ENCODE data around the gene ARHGAP6. TPM values are rescaled to one million over a fixed set of nuclear protein-coding genes. Genes with fewer than 3 reads are reported as not detected.
A peak's percentile ranks its signal among the peaks of the same experiment; 100 is the strongest.

The ARHGAP6 gene
- total and polyA plus RNA-seq, 2 of the 4 experiments (the other 2 are of a cell fraction), result 1.4 to 1.8 TPM

DNA sequence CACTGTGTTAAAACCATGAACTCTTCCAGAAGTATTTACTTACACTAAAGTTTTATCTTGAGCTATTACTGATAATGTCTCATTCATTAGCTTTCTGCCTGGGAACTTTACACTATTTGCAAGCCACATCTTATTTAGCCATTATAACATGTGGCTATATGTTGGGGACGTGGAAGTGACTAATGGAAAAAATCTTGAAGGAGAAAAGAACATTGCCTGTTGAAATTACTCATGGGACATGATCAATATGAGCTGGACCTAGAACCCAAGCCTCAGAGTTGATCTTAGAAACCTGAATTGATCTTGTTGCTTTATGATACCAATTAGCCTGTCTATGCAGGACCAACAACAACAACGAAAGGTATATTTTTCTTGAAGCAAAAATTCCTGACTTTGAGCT, 22.5 kb upstream of the ARHGAP6 start:
- no peak for DNase-seq
- H3K79me1 ChIP-seq (ENCODE audit: low read depth in 1 of 2, low read length in 2 of 2), result no peaks in the 10 kb centered on the region
- H4K5ac ChIP-seq (ENCODE audit: low read depth, low read length), result no peak overlapping the region
- no peak overlapping the region for H4K8ac ChIP-seq (ENCODE audit: low read depth in 2 of 2, low read length in 2 of 2)
- H3K18ac ChIP-seq (ENCODE audit: low read depth, low read length), result no peak overlapping the region
- no CpG with 5 or more reads among the region's 2 CpGs for whole genome bisulfite sequencing, 2 experiments (ENCODE audit: extremely low coverage in 2 of 2, insufficient read length in 1 of 2)
- H3K9ac ChIP-seq (ENCODE audit: low read depth, low read length), result no peak overlapping the region
- no peak overlapping the region for H3K4ac ChIP-seq (ENCODE audit: low read depth, low read length)
- no peaks in the 10 kb centered on the region for H4K20me1 ChIP-seq (ENCODE audit: insufficient read depth, low read length)
- dilution Hi-C loops (cut with HindIII; ENCODE audit: low sequenced_read_pairs, unreplicated experiment) (no loop called here), intact Hi-C loops (cut with micrococcal nuclease) (no loop called here), in situ Hi-C loops (cut with MboI; ENCODE audit: low sequenced_read_pairs) (no loop called here)
- POLR2A ChIA-PET (ENCODE audit: unreplicated experiment), result interaction anchor here (0.6 kb wide), 1 partner anchor 8 kb away, joined by 3 read pairs; no protein-coding TSS in a partner anchor
- no peak overlapping the region for H3K56ac ChIP-seq (ENCODE audit: extremely low read depth, insufficient read depth, low read length)
- H3K9me1 ChIP-seq (ENCODE audit: insufficient read depth, low read length), result no peaks in the 10 kb centered on the region
- no peak for ATAC-seq (ENCODE audit: low read depth)
- no peaks in the 10 kb centered on the region for H3K36me3 ChIP-seq (ENCODE audit: control insufficient read depth, insufficient read depth, low read length)
- H2BK15ac ChIP-seq (ENCODE audit: low read depth, low read length), result no peak overlapping the region
- no peaks in the 10 kb centered on the region for H3K27me3 ChIP-seq (ENCODE audit: control insufficient read depth, insufficient read depth, low read length)
- no peaks in the 10 kb centered on the region for H3K9me3 ChIP-seq (ENCODE audit: control insufficient read depth, insufficient read depth, low read length)
- TF ChIP-seq NFE2L2 (IDR thresholded peaks at IDR 0.05; ENCODE audit: low read depth, low read length) (no peak), RFX5 (IDR thresholded peaks at IDR 0.05; ENCODE audit: low read depth, low read length) (no peak), FOS (IDR thresholded peaks at IDR 0.05; ENCODE audit: low read depth, low read length) (no peak), MAZ (IDR thresholded peaks at IDR 0.05; ENCODE audit: borderline replicate concordance, low read depth, low read length) (no peak), BHLHE40 (IDR thresholded peaks at IDR 0.05; ENCODE audit: low read depth, low read length) (no peak), MAFK (IDR thresholded peaks at IDR 0.05; ENCODE audit: low read depth, low read length) (no peak), RCOR1 (IDR thresholded peaks at IDR 0.05; ENCODE audit: insufficient replicate concordance, low read length) (no peak)
- TF ChIP-seq, protein P1, sequence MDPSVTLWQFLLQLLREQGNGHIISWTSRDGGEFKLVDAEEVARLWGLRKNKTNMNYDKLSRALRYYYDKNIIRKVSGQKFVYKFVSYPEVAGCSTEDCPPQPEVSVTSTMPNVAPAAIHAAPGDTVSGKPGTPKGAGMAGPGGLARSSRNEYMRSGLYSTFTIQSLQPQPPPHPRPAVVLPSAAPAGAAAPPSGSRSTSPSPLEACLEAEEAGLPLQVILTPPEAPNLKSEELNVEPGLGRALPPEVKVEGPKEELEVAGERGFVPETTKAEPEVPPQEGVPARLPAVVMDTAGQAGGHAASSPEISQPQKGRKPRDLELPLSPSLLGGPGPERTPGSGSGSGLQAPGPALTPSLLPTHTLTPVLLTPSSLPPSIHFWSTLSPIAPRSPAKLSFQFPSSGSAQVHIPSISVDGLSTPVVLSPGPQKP (IDR thresholded peaks at IDR 0.05; ENCODE audit: borderline replicate concordance, low read depth, low read length), result no peak
- TF ChIP-seq, protein P2, sequence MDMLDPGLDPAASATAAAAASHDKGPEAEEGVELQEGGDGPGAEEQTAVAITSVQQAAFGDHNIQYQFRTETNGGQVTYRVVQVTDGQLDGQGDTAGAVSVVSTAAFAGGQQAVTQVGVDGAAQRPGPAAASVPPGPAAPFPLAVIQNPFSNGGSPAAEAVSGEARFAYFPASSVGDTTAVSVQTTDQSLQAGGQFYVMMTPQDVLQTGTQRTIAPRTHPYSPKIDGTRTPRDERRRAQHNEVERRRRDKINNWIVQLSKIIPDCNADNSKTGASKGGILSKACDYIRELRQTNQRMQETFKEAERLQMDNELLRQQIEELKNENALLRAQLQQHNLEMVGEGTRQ (IDR thresholded peaks at IDR 0.05; ENCODE audit: low read depth, low read length), result no peak
- no peaks in the 10 kb centered on the region for H3K4me1 ChIP-seq (ENCODE audit: control insufficient read depth, insufficient read depth, low read length)
- H2AK5ac ChIP-seq (ENCODE audit: low read depth, low read length), result no peak overlapping the region
- H3K4me3 ChIP-seq (ENCODE audit: insufficient read depth, low read depth, low read length), result no peak overlapping the region
- H2BK120ac ChIP-seq (ENCODE audit: low read depth, low read length), result no peak overlapping the region
- H2AFZ ChIP-seq (replicated peaks; ENCODE audit: low read length, poor library complexity), result no peak overlapping the region
- no peak overlapping the region for H4K91ac ChIP-seq (ENCODE audit: insufficient read depth, low read depth, low read length)
- BruUV-seq (replicated peaks), result no TSS peak
- H3K27ac ChIP-seq (ENCODE audit: insufficient read depth, low read length), result no peak overlapping the region
- 0 out of 2 replicates have a peak overlapping the region, but pooled peaks have one; percentile 6 for H3K4me2 ChIP-seq (ENCODE audit: low read depth, low read length)
- H3K14ac ChIP-seq (replicated peaks; ENCODE audit: low read depth, low read length), result no peak overlapping the region
- no peak overlapping the region for H2AK9ac ChIP-seq (replicated peaks; ENCODE audit: low read depth, low read length, poor library complexity)
- no peak overlapping the region for H2BK5ac ChIP-seq (ENCODE audit: low read depth, low read length, poor library complexity, severe bottlenecking)
- no peak overlapping the region for H3K23ac ChIP-seq (ENCODE audit: low read depth, low read length)
- H2BK20ac ChIP-seq (ENCODE audit: low read depth, low read length), result no peak overlapping the region
- CTCF ChIA-PET, result no interaction called here
